SK-N-SH treated with all-trans-retinoic acid at 6 μM for 48 hours (cell line): ENCODE measurements around the gene PNKD.

ENCODE experiments used
- ATAC-seq: fragments of 200-7000 bp; cut with Tn5 transposase; 3 replicates; pipeline ENCODE4 v1.9.1; 2020; ENCODE audit warnings: mild to moderate bottlenecking, moderate library complexity
- ARNTL ChIP-seq: fragments of 450-650 bp; formaldehyde crosslinking; IDR thresholded peaks from 2 replicates; pipeline ENCODE4 v1.5.0; 2020; ENCODE audit warnings: low read depth, mild to moderate bottlenecking, moderate library complexity, borderline replicate concordance
- BACH2 ChIP-seq: fragments of 250-450 bp; sonication (Bioruptor Pico); IDR thresholded peaks from 2 replicates; pipeline ENCODE4 v1.9.0; 2021; ENCODE audit warnings: mild to moderate bottlenecking, borderline replicate concordance
- CSDC2 ChIP-seq: fragments of 250-450 bp; sonication (Bioruptor Pico); IDR thresholded peaks from 2 replicates; pipeline ENCODE4 v1.5.0; 2020; ENCODE audit warnings: mild to moderate bottlenecking, moderate library complexity
- ESRRG ChIP-seq: fragments of 250-450 bp; sonication (Bioruptor Pico); IDR thresholded peaks from 2 replicates; pipeline ENCODE4 v1.6.1; 2021; ENCODE audit warnings: mild to moderate bottlenecking
- GLIS3 ChIP-seq: fragments of 250-450 bp; sonication (Bioruptor Pico); IDR thresholded peaks from 2 replicates; pipeline ENCODE4 v1.5.0; 2020; ENCODE audit warnings: mild to moderate bottlenecking, moderate library complexity
- ISL1 ChIP-seq: fragments of 250-450 bp; sonication (Bioruptor Pico); IDR thresholded peaks from 2 replicates; pipeline ENCODE4 v2.1.2; 2022; ENCODE audit warnings: mild to moderate bottlenecking, moderate library complexity
- PATZ1 ChIP-seq: fragments of 250-450 bp; sonication (Bioruptor Pico); IDR thresholded peaks from 2 replicates; pipeline ENCODE4 v1.8.0; 2020; ENCODE audit warnings: mild to moderate bottlenecking, moderate library complexity, borderline replicate concordance
- PPARA ChIP-seq: fragments of 250-450 bp; sonication (Bioruptor Pico); IDR thresholded peaks from 2 replicates; pipeline ENCODE4 v1.5.0; 2020; ENCODE audit warnings: mild to moderate bottlenecking, borderline replicate concordance
- RARB ChIP-seq: fragments of 250-450 bp; sonication (Bioruptor Pico); IDR thresholded peaks from 2 replicates; pipeline ENCODE4 v1.8.0; 2021; ENCODE audit warnings: mild to moderate bottlenecking, moderate library complexity
- SNAI2 ChIP-seq: fragments of 250-450 bp; sonication (Bioruptor Pico); IDR thresholded peaks from 2 replicates; pipeline ENCODE4 v1.5.0; 2020; ENCODE audit warnings: mild to moderate bottlenecking, moderate library complexity
- TCF4 ChIP-seq: fragments of 250-450 bp; sonication (Bioruptor Pico); IDR thresholded peaks from 2 replicates; pipeline ENCODE4 v1.8.0; 2021; ENCODE audit warnings: mild to moderate bottlenecking, moderate library complexity, borderline replicate concordance
- TOX ChIP-seq: fragments of 250-450 bp; sonication (Bioruptor Pico); IDR thresholded peaks from 2 replicates; pipeline ENCODE4 v1.8.0; 2021; ENCODE audit warnings: mild to moderate bottlenecking, moderate library complexity, borderline replicate concordance
- ZC3H10 ChIP-seq: fragments of 250-450 bp; sonication (Bioruptor Pico); IDR thresholded peaks from 2 replicates; pipeline ENCODE4 v1.5.1; 2021; ENCODE audit warnings: mild to moderate bottlenecking, moderate library complexity
- ZFP30 ChIP-seq: fragments of 450-650 bp; formaldehyde crosslinking; IDR thresholded peaks from 2 replicates; pipeline ENCODE4 v1.5.0; 2022; ENCODE audit warnings: mild to moderate bottlenecking, moderate library complexity
- ZNF565 ChIP-seq: fragments of 450-650 bp; formaldehyde crosslinking; conservative IDR thresholded peaks from 2 replicates; pipeline ENCODE4 v1.5.0; 2020; ENCODE audit warnings: low read depth, mild to moderate bottlenecking, moderate library complexity
- ZNF70 ChIP-seq: fragments of 450-650 bp; formaldehyde crosslinking; IDR thresholded peaks from 2 replicates; pipeline ENCODE4 v1.5.0; 2020; ENCODE audit warnings: mild to moderate bottlenecking, moderate library complexity
- ZNF8 ChIP-seq: fragments of 450-650 bp; formaldehyde crosslinking; IDR thresholded peaks from 2 replicates; pipeline ENCODE4 v1.5.0; 2020; ENCODE audit warnings: mild to moderate bottlenecking, moderate library complexity
- TF ChIP-seq, protein P1 (sequence below): fragments of 250-450 bp; sonication (Bioruptor Pico); IDR thresholded peaks from 2 replicates; pipeline ENCODE4 v1.5.0; 2020; ENCODE audit warnings: mild to moderate bottlenecking, moderate library complexity
- TF ChIP-seq, protein P2 (sequence below): fragments of 250-450 bp; sonication (Bioruptor Pico); IDR thresholded peaks from 2 replicates; pipeline ENCODE4 v1.8.0; 2021; ENCODE audit warnings: low read depth, mild to moderate bottlenecking, moderate library complexity, borderline replicate concordance
- TF ChIP-seq, protein P3 (sequence below): fragments of 250-450 bp; sonication (Bioruptor Pico); IDR thresholded peaks from 2 replicates; pipeline ENCODE4 v1.5.1; 2020; ENCODE audit warnings: low read depth, mild to moderate bottlenecking, moderate library complexity

Gene PNKD

DNA sequence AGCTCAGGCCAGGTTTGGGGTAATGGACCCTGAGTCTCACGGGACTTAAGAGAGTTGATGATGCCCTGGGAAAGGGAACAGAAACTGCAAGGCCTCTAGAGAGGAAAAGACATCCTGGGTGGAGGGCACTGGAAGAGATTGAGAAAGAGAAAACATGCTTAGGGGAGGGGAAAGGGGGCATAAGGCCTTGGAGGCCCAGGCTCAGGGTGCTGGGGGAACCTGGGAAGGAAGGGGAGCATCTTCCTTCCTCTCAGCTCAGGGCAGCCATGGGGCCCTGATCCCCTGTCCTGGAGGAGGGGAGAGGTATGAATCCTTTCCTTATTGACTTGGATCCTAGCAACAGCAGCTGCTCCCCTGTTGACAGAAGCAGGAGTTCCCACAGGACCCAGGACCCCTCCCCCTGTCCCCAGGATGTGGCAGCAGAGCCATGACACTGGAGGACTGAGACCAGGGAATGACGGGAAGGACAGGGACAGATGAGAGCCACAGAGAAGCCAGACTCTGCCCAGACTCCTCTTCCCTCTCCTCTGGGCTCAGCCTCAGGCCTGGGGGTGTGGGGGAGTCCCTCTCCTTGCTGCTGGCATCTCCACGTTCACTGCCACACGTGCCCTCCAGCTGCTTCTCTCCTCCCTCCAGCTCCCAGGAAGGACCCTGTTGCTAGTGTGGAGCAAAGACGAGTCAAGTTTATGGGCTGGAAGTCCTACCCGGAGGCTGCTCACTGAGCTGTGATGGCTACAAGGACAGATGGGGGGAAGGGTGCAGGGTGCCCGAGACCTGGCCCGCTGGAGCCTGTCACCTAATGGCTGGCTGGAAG, 8.7 kb upstream of the PNKD start:
- ATAC-seq, result no peak
- TF ChIP-seq ARNTL (CRISPR knock-in tag), result no peak
- no peak for TF ChIP-seq PPARA (CRISPR knock-in tag)
- TF ChIP-seq, protein P1, sequence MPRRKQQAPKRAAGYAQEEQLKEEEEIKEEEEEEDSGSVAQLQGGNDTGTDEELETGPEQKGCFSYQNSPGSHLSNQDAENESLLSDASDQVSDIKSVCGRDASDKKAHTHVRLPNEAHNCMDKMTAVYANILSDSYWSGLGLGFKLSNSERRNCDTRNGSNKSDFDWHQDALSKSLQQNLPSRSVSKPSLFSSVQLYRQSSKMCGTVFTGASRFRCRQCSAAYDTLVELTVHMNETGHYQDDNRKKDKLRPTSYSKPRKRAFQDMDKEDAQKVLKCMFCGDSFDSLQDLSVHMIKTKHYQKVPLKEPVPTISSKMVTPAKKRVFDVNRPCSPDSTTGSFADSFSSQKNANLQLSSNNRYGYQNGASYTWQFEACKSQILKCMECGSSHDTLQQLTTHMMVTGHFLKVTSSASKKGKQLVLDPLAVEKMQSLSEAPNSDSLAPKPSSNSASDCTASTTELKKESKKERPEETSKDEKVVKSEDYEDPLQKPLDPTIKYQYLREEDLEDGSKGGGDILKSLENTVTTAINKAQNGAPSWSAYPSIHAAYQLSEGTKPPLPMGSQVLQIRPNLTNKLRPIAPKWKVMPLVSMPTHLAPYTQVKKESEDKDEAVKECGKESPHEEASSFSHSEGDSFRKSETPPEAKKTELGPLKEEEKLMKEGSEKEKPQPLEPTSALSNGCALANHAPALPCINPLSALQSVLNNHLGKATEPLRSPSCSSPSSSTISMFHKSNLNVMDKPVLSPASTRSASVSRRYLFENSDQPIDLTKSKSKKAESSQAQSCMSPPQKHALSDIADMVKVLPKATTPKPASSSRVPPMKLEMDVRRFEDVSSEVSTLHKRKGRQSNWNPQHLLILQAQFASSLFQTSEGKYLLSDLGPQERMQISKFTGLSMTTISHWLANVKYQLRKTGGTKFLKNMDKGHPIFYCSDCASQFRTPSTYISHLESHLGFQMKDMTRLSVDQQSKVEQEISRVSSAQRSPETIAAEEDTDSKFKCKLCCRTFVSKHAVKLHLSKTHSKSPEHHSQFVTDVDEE (CRISPR knock-in tag), result no peak
- TF ChIP-seq ESRRG, result no peak
- TF ChIP-seq ZC3H10 (CRISPR knock-in tag), result no peak
- no peak for TF ChIP-seq ZNF8 (CRISPR knock-in tag)
- no peak for TF ChIP-seq BACH2 (CRISPR knock-in tag)
- no peak for TF ChIP-seq GLIS3 (CRISPR knock-in tag)
- TF ChIP-seq ISL1, result no peak
- no peak for TF ChIP-seq SNAI2 (CRISPR knock-in tag)

- TF ChIP-seq ZNF565 (CRISPR knock-in tag) (no peak), ZNF70 (CRISPR knock-in tag) (no peak), TOX (no peak), ARNTL (CRISPR knock-in tag) (no peak), CSDC2 (no peak), SNAI2 (CRISPR knock-in tag) (no peak), TCF4 (no peak), ISL1 (no peak), PPARA (CRISPR knock-in tag) (no peak), BACH2 (CRISPR knock-in tag) (no peak), PATZ1 (CRISPR knock-in tag) (no peak), ZC3H10 (CRISPR knock-in tag) (no peak), GLIS3 (CRISPR knock-in tag) (no peak), ESRRG (no peak), RARB (CRISPR knock-in tag) (no peak), ZFP30 (no peak)
- TF ChIP-seq, protein P2, sequence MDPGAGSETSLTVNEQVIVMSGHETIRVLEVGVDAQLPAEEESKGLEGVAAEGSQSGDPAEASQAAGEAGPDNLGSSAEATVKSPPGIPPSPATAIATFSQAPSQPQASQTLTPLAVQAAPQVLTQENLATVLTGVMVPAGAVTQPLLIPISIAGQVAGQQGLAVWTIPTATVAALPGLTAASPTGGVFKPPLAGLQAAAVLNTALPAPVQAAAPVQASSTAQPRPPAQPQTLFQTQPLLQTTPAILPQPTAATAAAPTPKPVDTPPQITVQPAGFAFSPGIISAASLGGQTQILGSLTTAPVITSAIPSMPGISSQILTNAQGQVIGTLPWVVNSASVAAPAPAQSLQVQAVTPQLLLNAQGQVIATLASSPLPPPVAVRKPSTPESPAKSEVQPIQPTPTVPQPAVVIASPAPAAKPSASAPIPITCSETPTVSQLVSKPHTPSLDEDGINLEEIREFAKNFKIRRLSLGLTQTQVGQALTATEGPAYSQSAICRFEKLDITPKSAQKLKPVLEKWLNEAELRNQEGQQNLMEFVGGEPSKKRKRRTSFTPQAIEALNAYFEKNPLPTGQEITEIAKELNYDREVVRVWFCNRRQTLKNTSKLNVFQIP (CRISPR knock-in tag), result no peak
- TF ChIP-seq, protein P3, sequence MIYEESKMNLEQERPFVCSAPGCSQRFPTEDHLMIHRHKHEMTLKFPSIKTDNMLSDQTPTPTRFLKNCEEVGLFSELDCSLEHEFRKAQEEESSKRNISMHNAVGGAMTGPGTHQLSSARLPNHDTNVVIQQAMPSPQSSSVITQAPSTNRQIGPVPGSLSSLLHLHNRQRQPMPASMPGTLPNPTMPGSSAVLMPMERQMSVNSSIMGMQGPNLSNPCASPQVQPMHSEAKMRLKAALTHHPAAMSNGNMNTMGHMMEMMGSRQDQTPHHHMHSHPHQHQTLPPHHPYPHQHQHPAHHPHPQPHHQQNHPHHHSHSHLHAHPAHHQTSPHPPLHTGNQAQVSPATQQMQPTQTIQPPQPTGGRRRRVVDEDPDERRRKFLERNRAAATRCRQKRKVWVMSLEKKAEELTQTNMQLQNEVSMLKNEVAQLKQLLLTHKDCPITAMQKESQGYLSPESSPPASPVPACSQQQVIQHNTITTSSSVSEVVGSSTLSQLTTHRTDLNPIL, result no peak
- TF ChIP-seq, protein P1 (CRISPR knock-in tag), result no peak
- no peak for ATAC-seq
Observed at GRCh38 chr2:218262237-218262600, 8.1 kb upstream of the PNKD start.
